Neural progenitor cell (in vitro differentiated cells): Measurements from ENCODE around the gene IL20RB. TPM values are rescaled to one million over a fixed set of nuclear protein-coding genes. Genes with fewer than 3 reads are reported as not detected.
A peak's percentile ranks its signal among the peaks of the same experiment; 100 is the strongest.

Experiments
- DNase-seq: peaks from one replicate; pipeline ENCODE4 v3.0.0-alpha.2; 2016; ENCODE audit warnings: low spot score
- H2AFZ ChIP-seq: fragments of 200-600 bp; sonication (generic); replicated peaks from 2 replicates; pipeline ENCODE4 v1.6.1; 2016; ENCODE audit warnings: antibody characterized with exemption
- H3F3A ChIP-seq: fragments of 200-600 bp; sonication (generic); 2 replicates; pipeline ENCODE4 v1.6.1; 2016; ENCODE audit warnings: antibody characterized with exemption, low read depth
- H3K27ac ChIP-seq: fragments of 200-600 bp; sonication (generic); 2 replicates; pipeline ENCODE4 v1.5.1; 2016; ENCODE audit warnings: mild to moderate bottlenecking
- H3K27me3 ChIP-seq: fragments of 200-600 bp; sonication (generic); 2 replicates; pipeline ENCODE4 v1.6.1; 2016; ENCODE audit warnings: mild to moderate bottlenecking, moderate library complexity
- H3K36me3 ChIP-seq: fragments of 200-600 bp; sonication (generic); 2 replicates; pipeline ENCODE4 v1.5.1; 2016
- H3K4me1 ChIP-seq: fragments of 200-600 bp; sonication (generic); 2 replicates; pipeline ENCODE4 v1.6.1; 2016; ENCODE audit warnings: mixed run types
- H3K4me2 ChIP-seq: fragments of 200-600 bp; sonication (generic); 2 replicates; pipeline ENCODE4 v1.6.1; 2016
- H3K4me3 ChIP-seq: fragments of 200-600 bp; sonication (generic); 2 replicates; pipeline ENCODE4 v1.5.1; 2016
- H3K79me2 ChIP-seq: fragments of 200-600 bp; sonication (generic); 2 replicates; pipeline ENCODE4 v1.6.1; 2016; ENCODE audit warnings: low read depth
- H3K9ac ChIP-seq: fragments of 200-600 bp; sonication (generic); 2 replicates; pipeline ENCODE4 v1.6.1; 2016
- H3K9me3 ChIP-seq: fragments of 200-600 bp; sonication (generic); 2 replicates; pipeline ENCODE4 v1.5.1; 2016; ENCODE audit warnings: low read depth
- H4K20me1 ChIP-seq: fragments of 200-600 bp; sonication (generic); 2 replicates; pipeline ENCODE4 v1.6.1; 2016; ENCODE audit warnings: low read depth
- H3K27ac Mint-ChIP-seq: 3 replicates; pipeline ENCODE4 v1.8.0; 2021; ENCODE audit warnings: mixed read lengths
- H3K27me3 Mint-ChIP-seq: 2 replicates; pipeline ENCODE4 v1.8.0; 2022; ENCODE audit warnings: low read depth, mild to moderate bottlenecking, inconsistent platforms, moderate library complexity, mixed read lengths; ENCODE audit not compliant: insufficient read depth
- H3K36me3 Mint-ChIP-seq: 3 replicates; pipeline ENCODE4 v1.8.0; 2021; ENCODE audit warnings: mixed read lengths
- H3K4me1 Mint-ChIP-seq: 3 replicates; pipeline ENCODE4 v1.8.0; 2021; ENCODE audit warnings: mixed read lengths
- H3K4me3 Mint-ChIP-seq: 3 replicates; pipeline ENCODE4 v1.8.0; 2021; ENCODE audit warnings: mild to moderate bottlenecking, moderate library complexity, mixed read lengths
- H3K9me3 Mint-ChIP-seq: 3 replicates; pipeline ENCODE4 v1.8.0; 2020; ENCODE audit warnings: mixed read lengths
- CTCF ChIP-seq: fragments of 200-600 bp; sonication (generic); IDR thresholded peaks from 2 replicates; pipeline ENCODE4 v1.5.1; 2017; ENCODE audit warnings: antibody characterized with exemption, mild to moderate bottlenecking
- EZH2 ChIP-seq: fragments of 200-600 bp; sonication (generic); IDR thresholded peaks from 2 replicates; pipeline ENCODE4 v1.6.1; 2017; ENCODE audit warnings: antibody characterized with exemption, mild to moderate bottlenecking, moderate library complexity
- EZH2phosphoT487 ChIP-seq: fragments of 200-600 bp; sonication (generic); IDR thresholded peaks from 2 replicates; pipeline ENCODE4 v1.6.1; 2017; ENCODE audit warnings: antibody characterized with exemption
- total RNA-seq: library from RNA; depleted of rRNA; stranded (reverse); fragments of >200 nt; gene quantifications from 2 replicates; pipeline ENCODE4 v1.2.3, GENCODE V29; 2015; ENCODE audit warnings: low replicate concordance

IL20RB gene
- total RNA-seq, 1 donor from 2014 or later = 2.5 TPM

DNA sequence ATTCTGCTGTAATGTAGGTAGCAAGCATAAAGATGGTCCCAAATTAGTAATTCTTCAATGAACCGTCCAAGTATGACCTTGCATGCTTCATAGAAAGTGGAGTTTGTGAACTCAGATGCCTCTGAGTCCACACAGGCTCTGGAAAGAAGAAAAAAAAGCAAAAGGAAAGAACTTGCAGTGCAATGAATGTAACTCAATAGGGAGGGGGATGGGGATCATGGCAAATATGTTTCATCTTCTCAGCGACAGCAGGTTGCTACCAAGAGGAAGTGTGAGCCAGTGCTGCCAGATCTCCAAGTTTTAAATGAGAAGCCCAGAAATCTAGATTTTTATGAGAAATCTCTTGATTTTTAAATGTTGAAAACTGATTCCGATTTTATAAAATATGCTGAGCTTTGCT lies 50.3 kb downstream of the IL20RB start:
- Mint-ChIP-seq H3K36me3 (peaks cover 2% of the 10 kb centered on the region), H3K4me1 (peaks cover 3% of the 10 kb centered on the region), H3K4me3 (no peak overlapping the region), H3K27ac (no peak overlapping the region), H3K27me3 (peaks cover 6% of the 10 kb centered on the region), H3K9me3 (no peaks in the 10 kb centered on the region)
- no peak overlapping the region for H3K4me2 ChIP-seq
- no peak overlapping the region for H3K9ac ChIP-seq
- H3K36me3 ChIP-seq = no peaks in the 10 kb centered on the region
- no peak overlapping the region for H3K27ac ChIP-seq
- H3K4me3 ChIP-seq = no peak overlapping the region
- no peaks in the 10 kb centered on the region for H3K9me3 ChIP-seq
- no peak overlapping the region for H2AFZ ChIP-seq
- H3K27me3 ChIP-seq = no peaks in the 10 kb centered on the region
- no peaks in the 10 kb centered on the region for H3K79me2 ChIP-seq
- DNase-seq = no peak
- no peaks in the 10 kb centered on the region for H3K4me1 ChIP-seq
- no peaks in the 10 kb centered on the region for H3F3A ChIP-seq
- no peaks in the 10 kb centered on the region for H4K20me1 ChIP-seq
- TF ChIP-seq EZH2 = no peak
- no peak for TF ChIP-seq CTCF
- TF ChIP-seq EZH2phosphoT487 = no peak

GRCh38 chr3:137008976-137009375 lies 51.2 kb downstream of the IL20RB start:
- Mint-ChIP-seq H3K4me3 (no peak overlapping the region), H3K36me3 (peaks cover 2% of the 10 kb centered on the region), H3K27me3 (peaks cover 8% of the 10 kb centered on the region), H3K27ac (no peak overlapping the region), H3K4me1 (peaks cover 7% of the 10 kb centered on the region), H3K9me3 (no peaks in the 10 kb centered on the region)
- H2AFZ ChIP-seq = no peak overlapping the region
- no peak overlapping the region for H3K27ac ChIP-seq
- DNase-seq = no peak
- no peak overlapping the region for H3K4me2 ChIP-seq
- H3K4me1 ChIP-seq = no peaks in the 10 kb centered on the region
- H3F3A ChIP-seq = no peaks in the 10 kb centered on the region
- no peak overlapping the region for H3K4me3 ChIP-seq
- H3K27me3 ChIP-seq = no peaks in the 10 kb centered on the region
- TF ChIP-seq EZH2phosphoT487 (no peak), EZH2 (no peak), CTCF (no peak)
- no peaks in the 10 kb centered on the region for H4K20me1 ChIP-seq
- no peak overlapping the region for H3K9ac ChIP-seq
- H3K36me3 ChIP-seq = no peaks in the 10 kb centered on the region
- no peaks in the 10 kb centered on the region for H3K9me3 ChIP-seq
- no peaks in the 10 kb centered on the region for H3K79me2 ChIP-seq

DNA sequence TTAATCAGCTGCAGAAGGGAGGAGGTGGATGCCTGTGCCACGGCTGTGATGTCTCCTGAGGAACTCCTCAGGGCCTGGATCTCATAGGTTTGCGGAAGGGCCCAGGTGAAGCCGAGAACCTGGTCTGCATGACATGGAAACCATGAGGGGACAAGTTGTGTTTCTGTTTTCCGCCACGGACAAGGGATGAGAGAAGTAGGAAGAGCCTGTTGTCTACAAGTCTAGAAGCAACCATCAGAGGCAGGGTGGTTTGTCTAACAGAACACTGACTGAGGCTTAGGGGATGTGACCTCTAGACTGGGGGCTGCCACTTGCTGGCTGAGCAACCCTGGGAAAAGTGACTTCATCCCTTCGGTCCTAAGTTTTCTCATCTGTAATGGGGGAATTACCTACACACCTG lies 52.4 kb downstream of the IL20RB start:
- H3K27me3 Mint-ChIP-seq = peaks cover 8% of the 10 kb centered on the region
- Histone ChIP-seq H3K9ac (no peak overlapping the region), H2AFZ (no peak overlapping the region), H4K20me1 (no peaks in the 10 kb centered on the region), H3K9me3 (no peaks in the 10 kb centered on the region), H3K4me3 (no peak overlapping the region), H3K36me3 (no peaks in the 10 kb centered on the region), H3F3A (no peaks in the 10 kb centered on the region), H3K4me2 (no peak overlapping the region), H3K27me3 (no peaks in the 10 kb centered on the region), H3K27ac (no peak overlapping the region), H3K79me2 (no peaks in the 10 kb centered on the region), H3K4me1 (no peaks in the 10 kb centered on the region)
- no peaks in the 10 kb centered on the region for H3K9me3 Mint-ChIP-seq
- DNase-seq = no peak
- H3K4me1 Mint-ChIP-seq = peaks cover 11% of the 10 kb centered on the region
- TF ChIP-seq EZH2 = no peak
- TF ChIP-seq EZH2phosphoT487 = no peak
- no peak for TF ChIP-seq CTCF
- peak overlapping the region; percentile 51 for H3K27ac Mint-ChIP-seq
- no peak overlapping the region for H3K4me3 Mint-ChIP-seq
- peaks cover 2% of the 10 kb centered on the region for H3K36me3 Mint-ChIP-seq
